Kidney (tissue), 14 donors: ENCODE results near the gene GALNT9. TPM values are rescaled to one million over a fixed set of nuclear protein-coding genes. Genes with fewer than 3 reads are reported as not detected.
A peak's percentile ranks its signal among the peaks of the same experiment; 100 is the strongest.

Experiments
- DNase-seq, 5 donors: peaks; one replicate each; pipeline ENCODE4 v3.0.0-alpha.2; 2013 to 2020
- FAIRE-seq: peaks from 2 replicates; lab custom pipeline; 2012; peaks lifted over from hg19 to GRCh38; lab: Jason Lieb, UNC
- H3K27ac ChIP-seq, 2 donors: one replicate each; pipeline ENCODE4 v1.7.0; 2013; ENCODE audit warnings: low read depth in 2 of 2, low read length in 2 of 2, inconsistent platforms in 1 of 2
- H3K27me3 ChIP-seq: one replicate; pipeline ENCODE4 v1.7.1; 2013; ENCODE audit warnings: low read length, inconsistent platforms; ENCODE audit not compliant: control insufficient read depth, insufficient read depth
- H3K36me3 ChIP-seq, 3 donors: one replicate each; pipeline versions ENCODE4 v1.7.0 to v1.7.1; 2013; ENCODE audit warnings: low read length in 3 of 3, control low read depth in 1 of 3, inconsistent platforms in 1 of 3; ENCODE audit not compliant: insufficient read depth in 3 of 3, control insufficient read depth in 2 of 3
- H3K4me1 ChIP-seq, 3 donors: one replicate each; pipeline versions ENCODE4 v1.7.0 to v1.7.1; 2013; ENCODE audit warnings: low read length in 3 of 3, inconsistent platforms in 1 of 3, low read depth in 1 of 3; ENCODE audit not compliant: control insufficient read depth in 2 of 3, insufficient read depth in 2 of 3
- H3K4me3 ChIP-seq, 3 donors: one replicate each; pipeline versions ENCODE4 v1.7.0 to v1.8.1; 2013; ENCODE audit warnings: low read length in 3 of 3, control low read depth in 1 of 3, inconsistent platforms in 1 of 3
- H3K9ac ChIP-seq, 3 donors: one replicate each; pipeline versions ENCODE4 v1.7.0 to v1.7.1; 2013; ENCODE audit warnings: low read length in 3 of 3, control low read depth in 1 of 3, inconsistent platforms in 1 of 3
- H3K9me3 ChIP-seq, 3 donors: one replicate each; pipeline versions ENCODE4 v1.7.0 to v1.7.1; 2013; ENCODE audit warnings: low read length in 3 of 3, control low read depth in 1 of 3, inconsistent platforms in 1 of 3; ENCODE audit not compliant: control insufficient read depth in 2 of 3, insufficient read depth in 1 of 3
- intact Hi-C: fragments of 100-400 bp; cut with DNase I; formaldehyde crosslinking; loops from one replicate; pipeline ENCODE4 v1.11.1; 2022
- polyA plus RNA-seq: library from polyadenylated mRNA; stranded (reverse); fragments of 350-450 nt; fragmentation: Illumina TruSeq; extraction: RNeasy Lipid Tissue Mini Kit (QIAGEN cat#74804); gene quantifications from one replicate; pipeline ENCODE4 v1.2.3, GENCODE V29; 2014; ENCODE audit warnings: low read depth, low replicate concordance; ENCODE audit not compliant: insufficient read depth
- total RNA-seq: library from RNA; stranded (reverse); fragmentation: NEBNext Ultra II Directional; extraction: Animal tissue kit (Norgen Biotek cat#: 25700); gene quantifications from one replicate; pipeline ENCODE4 v1.2.1, GENCODE V29; 2021
- TF ChIP-seq, protein P1 (sequence below): IDR thresholded peaks from 3 replicates; pipeline ENCODE4 v1.5.1; 2012; ENCODE audit warnings: mild to moderate bottlenecking, moderate library complexity, borderline replicate concordance; ENCODE audit not compliant: insufficient read depth; ENCODE audit errors: extremely low read depth
- donor health status: control.
- donor health status: control.
- donor health status: control.
- donor health status: control.
- donor health status: control.
- donor health status: DM: yes; HTN: yes; CAD: no.
- donor health status: Normal renal cell carcinoma (clear cell type).

GALNT9 gene
- total and polyA plus RNA-seq, 2 donors from 2014 or later, result 4.8 to 20.7 TPM

DNA sequence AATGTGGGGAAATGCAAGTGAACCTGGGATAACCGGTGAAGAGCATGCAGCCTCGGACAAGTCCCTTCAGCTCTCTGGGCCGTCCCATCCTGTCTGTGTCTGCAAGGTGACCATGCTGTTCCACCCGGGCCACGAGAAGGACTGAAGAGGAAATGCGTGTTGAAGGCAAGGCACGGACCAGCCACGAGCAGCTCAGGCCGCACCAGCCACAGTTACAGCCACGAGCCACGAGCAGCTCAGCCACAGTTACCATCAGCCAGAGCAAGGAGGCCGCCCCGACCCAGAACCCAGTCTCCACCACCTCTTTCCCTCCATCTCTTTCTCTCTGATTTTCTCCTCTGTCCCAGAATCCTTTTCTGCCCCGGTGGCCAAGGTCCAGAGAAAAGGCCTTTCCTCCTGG is 18.8 kb upstream of the GALNT9 start:
- H3K36me3 ChIP-seq, result no peaks in the 10 kb centered on the region
- peak in 1 of 5 donors; percentile 59 for DNase-seq
- no peak overlapping the region for H3K27ac ChIP-seq
- TF ChIP-seq, protein P1, sequence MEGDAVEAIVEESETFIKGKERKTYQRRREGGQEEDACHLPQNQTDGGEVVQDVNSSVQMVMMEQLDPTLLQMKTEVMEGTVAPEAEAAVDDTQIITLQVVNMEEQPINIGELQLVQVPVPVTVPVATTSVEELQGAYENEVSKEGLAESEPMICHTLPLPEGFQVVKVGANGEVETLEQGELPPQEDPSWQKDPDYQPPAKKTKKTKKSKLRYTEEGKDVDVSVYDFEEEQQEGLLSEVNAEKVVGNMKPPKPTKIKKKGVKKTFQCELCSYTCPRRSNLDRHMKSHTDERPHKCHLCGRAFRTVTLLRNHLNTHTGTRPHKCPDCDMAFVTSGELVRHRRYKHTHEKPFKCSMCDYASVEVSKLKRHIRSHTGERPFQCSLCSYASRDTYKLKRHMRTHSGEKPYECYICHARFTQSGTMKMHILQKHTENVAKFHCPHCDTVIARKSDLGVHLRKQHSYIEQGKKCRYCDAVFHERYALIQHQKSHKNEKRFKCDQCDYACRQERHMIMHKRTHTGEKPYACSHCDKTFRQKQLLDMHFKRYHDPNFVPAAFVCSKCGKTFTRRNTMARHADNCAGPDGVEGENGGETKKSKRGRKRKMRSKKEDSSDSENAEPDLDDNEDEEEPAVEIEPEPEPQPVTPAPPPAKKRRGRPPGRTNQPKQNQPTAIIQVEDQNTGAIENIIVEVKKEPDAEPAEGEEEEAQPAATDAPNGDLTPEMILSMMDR, result no peak
- H3K9me3 ChIP-seq, result peaks cover 0 to 4% (median 0%) of the 10 kb centered on the region in 3 donors
- no peaks in the 10 kb centered on the region for H3K4me1 ChIP-seq
- H3K4me3 ChIP-seq, result no peak overlapping the region
- H3K27me3 ChIP-seq, result peaks cover 3% of the 10 kb centered on the region
- intact Hi-C loops, result no loop called here
- no peak overlapping the region for H3K9ac ChIP-seq
- FAIRE-seq, result no peak

DNA sequence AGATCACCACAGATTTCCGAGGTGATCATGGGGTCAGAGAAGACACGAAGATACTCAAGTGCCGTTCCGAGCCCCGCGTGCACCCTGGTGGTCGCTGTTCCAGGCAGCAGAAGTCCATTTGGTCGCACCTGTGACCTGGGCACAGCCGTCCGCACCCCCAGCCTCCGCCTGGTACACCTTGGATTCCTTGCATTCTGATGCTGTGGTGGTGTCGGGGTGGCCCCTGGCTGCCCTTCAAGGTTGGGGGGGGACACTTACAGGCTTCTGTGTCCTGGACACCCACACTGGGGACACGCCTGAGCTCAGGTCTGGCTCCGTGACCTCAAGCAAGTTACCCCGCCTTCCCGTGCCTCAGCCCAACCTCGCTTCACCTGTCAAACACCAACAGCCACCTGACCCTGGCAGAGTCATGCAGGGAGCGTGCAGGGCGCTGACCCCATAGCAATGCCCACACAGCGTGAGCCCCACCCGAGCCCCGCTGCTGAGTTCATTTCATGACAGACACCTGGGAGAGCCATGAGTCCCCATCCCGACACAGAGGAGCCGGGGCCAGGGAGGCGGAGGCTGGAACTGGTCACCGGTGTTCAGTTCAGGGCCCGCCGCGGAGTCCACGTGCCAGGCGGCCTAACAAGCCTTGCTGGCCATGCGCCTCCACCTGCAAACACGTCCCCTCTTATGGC is 17.9 kb upstream of the GALNT9 start:
- no peak overlapping the region for H3K27ac ChIP-seq
- FAIRE-seq (no peak), DNase-seq (peak in 1 of 5 donors; percentile 65)
- no peak overlapping the region for H3K9ac ChIP-seq
- peaks cover 0 to 4% (median 0%) of the 10 kb centered on the region in 3 donors for H3K9me3 ChIP-seq
- intact Hi-C loops, result no loop called here
- peaks cover 0 to 2% (median 0%) of the 10 kb centered on the region in 3 donors for H3K4me1 ChIP-seq
- peaks cover 6% of the 10 kb centered on the region for H3K27me3 ChIP-seq
- TF ChIP-seq, protein P1, result no peak
- no peaks in the 10 kb centered on the region for H3K36me3 ChIP-seq
- no peak overlapping the region for H3K4me3 ChIP-seq

DNA sequence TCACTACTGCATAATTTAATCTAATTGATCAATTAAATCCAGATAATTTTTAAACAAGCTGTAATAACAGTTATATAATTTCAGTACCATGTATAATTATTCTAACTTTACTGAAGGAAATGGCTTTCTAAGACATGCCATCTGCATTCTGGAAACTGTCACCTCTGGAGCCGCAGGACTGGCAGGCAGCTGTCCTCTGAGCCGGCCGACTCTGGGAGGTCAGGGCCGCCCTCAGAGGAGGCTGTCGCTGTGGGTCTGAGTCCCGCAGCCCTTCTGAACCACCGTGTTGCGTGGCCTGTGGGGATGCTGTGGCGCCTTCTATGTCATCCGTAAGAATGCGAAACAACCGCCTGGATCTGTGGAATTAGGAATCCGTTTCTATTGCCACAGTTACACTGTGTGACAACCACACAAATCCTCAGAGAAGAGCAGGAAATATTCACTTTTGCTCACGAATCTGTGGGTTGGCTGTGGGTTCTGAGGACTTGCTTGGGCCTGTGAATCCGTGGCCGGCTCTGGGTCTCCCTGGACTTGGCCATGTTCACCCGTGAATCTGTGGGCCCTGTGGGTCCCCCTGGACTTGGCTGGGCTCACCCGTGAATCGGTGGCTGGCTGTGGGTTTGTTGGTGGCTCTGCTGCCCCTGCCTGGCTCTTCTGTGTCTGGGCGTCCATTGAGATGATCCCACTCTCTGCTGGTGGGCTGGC is 17.2 kb upstream of the GALNT9 start:
- H3K36me3 ChIP-seq, result no peaks in the 10 kb centered on the region
- no peak overlapping the region for H3K9ac ChIP-seq
- H3K4me1 ChIP-seq, result peaks cover 0 to 2% (median 0%) of the 10 kb centered on the region in 3 donors
- H3K27ac ChIP-seq, result no peak overlapping the region
- intact Hi-C loops, result no loop called here
- no peak for FAIRE-seq
- peaks cover 0 to 4% (median 0%) of the 10 kb centered on the region in 3 donors for H3K9me3 ChIP-seq
- peaks cover 6% of the 10 kb centered on the region for H3K27me3 ChIP-seq
- no peak overlapping the region for H3K4me3 ChIP-seq
- TF ChIP-seq, protein P1, result no peak
- DNase-seq, result peak in 1 of 5 donors; percentile 53
